Stomach (tissue), 4 donors: Measurements from ENCODE around the gene PSEN1.

Experiments used
- CTCF ChIP-seq, 7 experiments: fragments of 450-650 bp in 4 of 7; fragments of 200-600 bp in 3 of 7; sonication (generic) in 3 of 7; IDR thresholded peaks; one replicate each; pipeline ENCODE4 v1.5.1; 2016 to 2019; ENCODE audit warnings: antibody characterized with exemption in 7 of 7, control low read depth in 2 of 7, mild to moderate bottlenecking in 1 of 7
- POLR2A ChIP-seq, 4 donors: fragments of 450-650 bp; IDR thresholded peaks; one replicate each; pipeline ENCODE4 v1.6.1; 2016; ENCODE audit warnings: antibody characterized with exemption in 4 of 4, control low read depth in 2 of 4, mild to moderate bottlenecking in 1 of 4, moderate library complexity in 1 of 4

- TF ChIP-seq CTCF (IDR thresholded peaks at IDR 0.05) (no peak), POLR2A (IDR thresholded peaks at IDR 0.05) (no peak)
Measured at GRCh38 chr14:73209953-73210352, 73.6 kb downstream of the PSEN1 start.
